GM13976 (cell line): ENCODE data around the gene AAR2.

ENCODE experiments used
- DNase-seq: peaks from one replicate; pipeline ENCODE4 v3.0.0; 2012; ENCODE audit warnings: low spot score
- CTCF ChIP-seq: IDR thresholded peaks from 2 replicates; pipeline ENCODE4 v1.5.1; 2012; ENCODE audit warnings: borderline replicate concordance, mild to moderate bottlenecking; ENCODE audit not compliant: insufficient read depth; ENCODE audit errors: extremely low read depth, missing control alignments, control extremely low read depth
- in situ Hi-C: fragments of 300-500 bp; cut with MboI; formaldehyde crosslinking; loops from one replicate; pipeline ENCODE4 v1.12.0; 2022; ENCODE audit warnings: low sequenced_read_pairs, mixed read lengths, inconsistent platforms; ENCODE audit not compliant: unreplicated experiment

The AAR2 gene

GRCh38 chr20:36216314-36217025 lies 19.8 kb upstream of the AAR2 start:
- TF ChIP-seq CTCF: no peak
- DNase-seq: no peak
- in situ Hi-C loops: loop anchor here (25.0 kb wide), 1 partner anchor 671 kb away; the partner anchor contains the start of gene TLDC2

GRCh38 chr20:36217226-36217625 lies 19.1 kb upstream of the AAR2 start:
- TF ChIP-seq CTCF: no peak
- in situ Hi-C loops: loop anchor here (25.0 kb wide), 1 partner anchor 670 kb away; the partner anchor contains the start of gene TLDC2
- no peak for DNase-seq

GRCh38 chr20:36218380-36219064 lies 17.8 kb upstream of the AAR2 start:
- no peak for TF ChIP-seq CTCF
- DNase-seq: no peak
- in situ Hi-C loops: loop anchor here (25.0 kb wide), 1 partner anchor 669 kb away; the partner anchor contains the start of gene TLDC2

GRCh38 chr20:36219671-36220220 lies 16.5 kb upstream of the AAR2 start:
- in situ Hi-C loops: loop anchor here (25.0 kb wide), 1 partner anchor 668 kb away; the partner anchor contains the start of gene TLDC2
- DNase-seq: no peak
- no peak for TF ChIP-seq CTCF

- in situ Hi-C loops: no loop called here
- TF ChIP-seq CTCF: no peak
- DNase-seq: no peak
Observed at GRCh38 chr20:36225666-36226065, 10.6 kb upstream of the AAR2 start.

GRCh38 chr20:36228770-36229169 lies 7.5 kb upstream of the AAR2 start:
- no peak for TF ChIP-seq CTCF
- no peak for DNase-seq
- in situ Hi-C loops: no loop called here
